Ovary (tissue), 9 donors: ENCODE results near the gene AQP10. TPM values are rescaled to one million over a fixed set of nuclear protein-coding genes. Genes with fewer than 3 reads are reported as not detected.
A peak's percentile ranks its signal among the peaks of the same experiment; 100 is the strongest.
"Not testable (repeated sequence)": the region's sequence is repeated elsewhere in the genome, so short reads cannot be mapped to it uniquely, and the experiment has no call there.

Source experiments
- DNase-seq, 5 donors: peaks; one replicate each; pipeline ENCODE4 v3.0.0-alpha.2; 2019 to 2020
- H3K27ac ChIP-seq, 2 donors: fragments of 200-600 bp; one replicate each; pipeline versions ENCODE4 v1.5.1 to v1.8.0; 2019 to 2022
- H3K27me3 ChIP-seq: fragments of 200-600 bp; one replicate; pipeline ENCODE4 v1.8.0; 2022
- H3K36me3 ChIP-seq: fragments of 200-600 bp; sonication (generic); one replicate; pipeline ENCODE4 v1.5.1; 2019
- H3K4me1 ChIP-seq: one replicate; pipeline ENCODE4 v1.8.1; 2013; ENCODE audit warnings: mild to moderate bottlenecking, moderate library complexity; ENCODE audit not compliant: insufficient read depth
- H3K4me3 ChIP-seq: fragments of 200-600 bp; sonication (generic); one replicate; pipeline ENCODE4 v1.5.1; 2017
- H3K9me3 ChIP-seq, 2 donors: fragments of 200-600 bp in 1 of 2; sonication (generic) in 1 of 2; one replicate each; pipeline versions ENCODE4 v1.5.1 to v1.8.1; 2013 to 2019; ENCODE audit warnings: mild to moderate bottlenecking in 1 of 2, moderate library complexity in 1 of 2
- CTCF ChIP-seq, 3 donors: fragments of 450-650 bp in 2 of 3; fragments of 200-600 bp in 1 of 3; IDR thresholded peaks; one replicate each; pipeline versions ENCODE4 v1.5.1 to v1.8.0; 2016 to 2022; ENCODE audit warnings: antibody characterized with exemption in 3 of 3, mild to moderate bottlenecking in 1 of 3
- EP300 ChIP-seq: sonication (generic); formaldehyde crosslinking; IDR thresholded peaks from one replicate; pipeline ENCODE4 v1.6.1; 2017; ENCODE audit warnings: antibody characterized with exemption
- POLR2A ChIP-seq: fragments of 450-650 bp; IDR thresholded peaks from one replicate; pipeline ENCODE4 v1.6.1; 2017; ENCODE audit warnings: antibody characterized with exemption, mild to moderate bottlenecking, moderate library complexity
- WGBS, 3 donors: extraction: QIAGEN DNeasy Blood & Tissue Kit in 1 of 3; methylation state at CpG; one replicate each; pipeline versions ENCODE4 v1.1.5 to v1.1.7; 2013 to 2017; 5-methylcytosine and 5-hydroxymethylcytosine counted together
- intact Hi-C, 4 donors: fragments of 100-400 bp; cut with DNase I; formaldehyde crosslinking; loops; one replicate each; pipeline versions ENCODE4 v1.11.0 to v1.15.1; 2022 to 2023
- polyA plus RNA-seq, 2 donors: library from polyadenylated mRNA; stranded (reverse); fragments of 200-250 nt in 1 of 2; fragments of 350-450 nt in 1 of 2; fragmentation: Illumina TruSeq in 1 of 2; extraction: RNeasy Lipid Tissue Mini Kit (QIAGEN cat#74804) in 1 of 2; gene quantifications; one replicate each; pipeline ENCODE4 v1.2.3, GENCODE V29; 2013 to 2014
- total RNA-seq, 7 donors: library from RNA; depleted of rRNA in 2 of 7; stranded (reverse); fragments of >200 nt in 2 of 7; fragmentation: NEBNext Ultra II Directional in 3 of 7; extraction: Animal tissue kit (Norgen Biotek cat#: 25700) in 3 of 7; gene quantifications; one replicate each; pipeline versions ENCODE4 v1.1.0 to v1.2.4, GENCODE V29; 2016 to 2023
- donor health status: DM: no; HTN: no; CAD: no; lungs with moderate emphysema.
- donor health status: DM: no; HTN: no; CAD: no.
- donor health status: Bipolar disorder and iron deficiency.
- donor health status: DM: yes; HTN: yes; CAD: no.
- donor health status: DM: no; HTN: no; CAD: no.
- donor health status: DM: yes; HTN: yes; CAD: no.

The AQP10 gene
- total and polyA plus RNA-seq, 9 donors, result 0.13 to 1.0 (median 0.23) TPM; not detected in 6

- Histone ChIP-seq H3K4me3 (no peak overlapping the region), H3K9me3 (no peaks in the 10 kb centered on the region), H3K36me3 (no peaks in the 10 kb centered on the region), H3K4me1 (no peaks in the 10 kb centered on the region), H3K27ac (no peak overlapping the region), H3K27me3 (no peaks in the 10 kb centered on the region)
- intact Hi-C loops, result no loop called here
- TF ChIP-seq POLR2A (no peak), CTCF (IDR thresholded peaks at IDR 0.05) (no peak), EP300 (no peak)
- DNase-seq, result no peak
- WGBS, 3 donors, result 91 to 95% (median 94%) methylated on average over 2 of the region's 2 CpGs
Measured at GRCh38 chr1:154338875-154339274, 18.0 kb downstream of the AQP10 start.

GRCh38 chr1:154341366-154341765 is 20.5 kb downstream of the AQP10 start:
- not testable (repeated sequence) for H3K36me3 ChIP-seq

GRCh38 chr1:154342132-154342531 is 21.2 kb downstream of the AQP10 start:
- DNase-seq, result no peak
- Histone ChIP-seq H3K36me3 (no peaks in the 10 kb centered on the region), H3K27ac (no peak overlapping the region), H3K4me3 (no peak overlapping the region), H3K9me3 (no peaks in the 10 kb centered on the region), H3K4me1 (no peaks in the 10 kb centered on the region), H3K27me3 (no peaks in the 10 kb centered on the region)
- 84 to 87% (median 86%) methylated on average over 7 of the region's 7 CpGs for WGBS, 3 donors
- TF ChIP-seq EP300 (no peak), CTCF (IDR thresholded peaks at IDR 0.05) (no peak), POLR2A (no peak)
- intact Hi-C loops, result no loop called here

More at GRCh38 chr1:154341366-154341765, 20.5 kb downstream of the AQP10 start:
- intact Hi-C loops, H3K4me1 ChIP-seq, DNase-seq, H3K27me3 ChIP-seq, H3K27ac ChIP-seq, H3K9me3 ChIP-seq, H3K4me3 ChIP-seq: not testable (repeated sequence)
- WGBS, 3 donors, result 93 to 97% (median 94%) methylated on average over 9 of the region's 9 CpGs

- Histone ChIP-seq H3K9me3 (no peaks in the 10 kb centered on the region), H3K27ac (no peak overlapping the region), H3K36me3 (no peaks in the 10 kb centered on the region), H3K4me3 (no peak overlapping the region), H3K4me1 (no peaks in the 10 kb centered on the region), H3K27me3 (no peaks in the 10 kb centered on the region)
- WGBS, 3 donors, result 81 to 86% (median 83%) methylated on average over 21 of the region's 21 CpGs
- intact Hi-C loops, result no loop called here
- DNase-seq, result no peak
- TF ChIP-seq CTCF (IDR thresholded peaks at IDR 0.05), result no peak
Measured at GRCh38 chr1:154342836-154343472, 22.1 kb downstream of the AQP10 start.

- TF ChIP-seq EP300 (no peak), POLR2A (no peak), CTCF (IDR thresholded peaks at IDR 0.05) (no peak)
Measured at GRCh38 chr1:154344977-154345837, 24.3 kb downstream of the AQP10 start.

More at GRCh38 chr1:154344977-154345837, 24.3 kb downstream of the AQP10 start:
- peak in 1 of 5 donors; percentile 59 for DNase-seq
- intact Hi-C loops, result no loop called here
- H3K4me1 ChIP-seq, result no peaks in the 10 kb centered on the region
- H3K27me3 ChIP-seq, result no peaks in the 10 kb centered on the region
- H3K36me3 ChIP-seq, result no peaks in the 10 kb centered on the region
- H3K27ac ChIP-seq, result no peak overlapping the region
- H3K4me3 ChIP-seq, result no peak overlapping the region
- H3K9me3 ChIP-seq, result no peaks in the 10 kb centered on the region
- 79 to 80% (median 79%) methylated on average over 12 of the region's 12 CpGs for WGBS, 3 donors
